Measurements from ENCODE around the gene CARHSP1. TPM values are rescaled to one million over a fixed set of nuclear protein-coding genes. Genes with fewer than 3 reads are reported as not detected.
"Not testable (repeated sequence)": the region's sequence is repeated elsewhere in the genome, so short reads cannot be mapped to it uniquely, and the experiment has no call there.

CARHSP1 gene
- total RNA-seq, 2 experiments from 2014 or later: 25.5 to 27.8 TPM

GRCh38 chr16:8845699-8846298 lies 23.0 kb downstream of the CARHSP1 start:
- Mint-ChIP-seq H3K27me3 (no peaks in the 10 kb centered on the region), H3K36me3 (ENCODE audit: low read depth) (peaks cover 33% of the 10 kb centered on the region)
- ATAC-seq (ENCODE audit: poor library complexity): no peak

GRCh38 chr16:8843296-8843695 lies 25.5 kb downstream of the CARHSP1 start:
- POLR2A ChIA-PET; intact Hi-C loops (cut with DNase I, micrococcal nuclease): not testable (repeated sequence)

More at GRCh38 chr16:8845699-8846298, 23.0 kb downstream of the CARHSP1 start:
- peaks cover 20% of the 10 kb centered on the region for H3K36me3 ChIP-seq (ENCODE audit: insufficient read depth, low read length)
- ChIA-PET POLR2A (no interaction called here), CTCF (no interaction called here)
- no peak overlapping the region for H3K4me3 ChIP-seq (ENCODE audit: low read length)
- Mint-ChIP-seq H3K4me3 (no peak overlapping the region), H3K9me3 (no peaks in the 10 kb centered on the region), H3K4me1 (ENCODE audit: low read depth) (peaks cover 22% of the 10 kb centered on the region), H3K27ac (no peak overlapping the region)
- H3K4me1 ChIP-seq (ENCODE audit: insufficient read depth, low read length): peaks cover 9% of the 10 kb centered on the region
- intact Hi-C loops (cut with DNase I, micrococcal nuclease): no loop called here
- no peak for DNase-seq
- no peaks in the 10 kb centered on the region for H3K27me3 ChIP-seq (ENCODE audit: control insufficient read depth in 1 of 2, insufficient read depth in 2 of 2, low read length in 2 of 2)
- no peak for TF ChIP-seq CTCF (IDR thresholded peaks at IDR 0.05)
- no peaks in the 10 kb centered on the region for H3K9me3 ChIP-seq (ENCODE audit: control insufficient read depth in 1 of 2, insufficient read depth in 1 of 2, low read length in 2 of 2)
- no peak overlapping the region for H3K27ac ChIP-seq (ENCODE audit: low read depth in 1 of 2, low read length in 2 of 2)

GRCh38 chr16:8842016-8842415 lies 26.8 kb downstream of the CARHSP1 start:
- peaks cover 12% of the 10 kb centered on the region for H3K4me1 Mint-ChIP-seq (ENCODE audit: low read depth)
- H3K4me3 Mint-ChIP-seq; H3K36me3 ChIP-seq (ENCODE audit: insufficient read depth, low read length); POLR2A ChIA-PET; H3K27me3 ChIP-seq (ENCODE audit: control insufficient read depth in 1 of 2, insufficient read depth in 2 of 2, low read length in 2 of 2); H3K27me3 Mint-ChIP-seq; H3K27ac ChIP-seq (ENCODE audit: low read depth in 1 of 2, low read length in 2 of 2); H3K9me3 ChIP-seq (ENCODE audit: control insufficient read depth in 1 of 2, insufficient read depth in 1 of 2, low read length in 2 of 2); CTCF ChIA-PET; H3K9me3 Mint-ChIP-seq; ATAC-seq (ENCODE audit: poor library complexity); DNase-seq; intact Hi-C loops (cut with DNase I, micrococcal nuclease); H3K4me1 ChIP-seq (ENCODE audit: insufficient read depth, low read length); H3K4me3 ChIP-seq (ENCODE audit: low read length): not testable (repeated sequence)
- peaks cover 16% of the 10 kb centered on the region for H3K36me3 Mint-ChIP-seq (ENCODE audit: low read depth)
- H3K27ac Mint-ChIP-seq: peak overlapping the region; percentile 37

More at GRCh38 chr16:8843296-8843695, 25.5 kb downstream of the CARHSP1 start:
- H3K27ac Mint-ChIP-seq; H3K4me3 ChIP-seq (ENCODE audit: low read length); ATAC-seq (ENCODE audit: poor library complexity); H3K4me1 ChIP-seq (ENCODE audit: insufficient read depth, low read length); H3K27ac ChIP-seq (ENCODE audit: low read depth in 1 of 2, low read length in 2 of 2); H3K9me3 Mint-ChIP-seq; H3K9me3 ChIP-seq (ENCODE audit: control insufficient read depth in 1 of 2, insufficient read depth in 1 of 2, low read length in 2 of 2); H3K27me3 Mint-ChIP-seq; H3K36me3 ChIP-seq (ENCODE audit: insufficient read depth, low read length); H3K27me3 ChIP-seq (ENCODE audit: control insufficient read depth in 1 of 2, insufficient read depth in 2 of 2, low read length in 2 of 2); CTCF ChIA-PET; DNase-seq; H3K4me3 Mint-ChIP-seq: not testable (repeated sequence)
- Mint-ChIP-seq H3K4me1 (ENCODE audit: low read depth) (peaks cover 12% of the 10 kb centered on the region), H3K36me3 (ENCODE audit: low read depth) (peaks cover 16% of the 10 kb centered on the region)

- CTCF ChIA-PET; DNase-seq; H3K27ac Mint-ChIP-seq; H3K36me3 Mint-ChIP-seq (ENCODE audit: low read depth); H3K4me1 ChIP-seq (ENCODE audit: insufficient read depth, low read length); H3K27me3 ChIP-seq (ENCODE audit: control insufficient read depth in 1 of 2, insufficient read depth in 2 of 2, low read length in 2 of 2); H3K4me3 Mint-ChIP-seq; POLR2A ChIA-PET; H3K36me3 ChIP-seq (ENCODE audit: insufficient read depth, low read length); H3K9me3 Mint-ChIP-seq; H3K9me3 ChIP-seq (ENCODE audit: control insufficient read depth in 1 of 2, insufficient read depth in 1 of 2, low read length in 2 of 2); ATAC-seq (ENCODE audit: poor library complexity); H3K4me3 ChIP-seq (ENCODE audit: low read length); intact Hi-C loops (cut with DNase I, micrococcal nuclease); H3K27ac ChIP-seq (ENCODE audit: low read depth in 1 of 2, low read length in 2 of 2); H3K27me3 Mint-ChIP-seq: not testable (repeated sequence)
- peaks cover 16% of the 10 kb centered on the region for H3K4me1 Mint-ChIP-seq (ENCODE audit: low read depth)
Measured at GRCh38 chr16:8837594-8837993, 31.2 kb downstream of the CARHSP1 start.

- H3K36me3 Mint-ChIP-seq (ENCODE audit: low read depth); intact Hi-C loops (cut with DNase I, micrococcal nuclease); H3K4me3 Mint-ChIP-seq; ATAC-seq (ENCODE audit: poor library complexity); H3K27me3 Mint-ChIP-seq; H3K9me3 ChIP-seq (ENCODE audit: control insufficient read depth in 1 of 2, insufficient read depth in 1 of 2, low read length in 2 of 2); H3K9me3 Mint-ChIP-seq; POLR2A ChIA-PET; CTCF ChIA-PET; H3K4me3 ChIP-seq (ENCODE audit: low read length); H3K27me3 ChIP-seq (ENCODE audit: control insufficient read depth in 1 of 2, insufficient read depth in 2 of 2, low read length in 2 of 2); H3K27ac ChIP-seq (ENCODE audit: low read depth in 1 of 2, low read length in 2 of 2); H3K27ac Mint-ChIP-seq; DNase-seq; H3K4me1 ChIP-seq (ENCODE audit: insufficient read depth, low read length): not testable (repeated sequence)
- H3K4me1 Mint-ChIP-seq (ENCODE audit: low read depth): peaks cover 15% of the 10 kb centered on the region
- H3K36me3 ChIP-seq (ENCODE audit: insufficient read depth, low read length): peaks cover 10% of the 10 kb centered on the region
Measured at GRCh38 chr16:8836797-8837196, 32.0 kb downstream of the CARHSP1 start.
